ENCODE data around the gene MLEC. TPM values are rescaled to one million over a fixed set of nuclear protein-coding genes. Genes with fewer than 3 reads are reported as not detected.
A peak's percentile ranks its signal among the peaks of the same experiment; 100 is the strongest.

Gene MLEC
- total and polyA plus RNA-seq, 2 experiments from 2014 or later: 135 to 210 TPM

GRCh38 chr12:120640861-120641833, 45.8 kb upstream of the MLEC start:
- H3K4me2 ChIP-seq: peak overlapping the region; percentile 99
- H3K36me3 ChIP-seq (replicated peaks; ENCODE audit: insufficient read depth, low read depth): no peaks in the 10 kb centered on the region
- H3K9me3 ChIP-seq (ENCODE audit: low read depth): no peaks in the 10 kb centered on the region
- peak; percentile 81 for DNase-seq (ENCODE audit: low spot score)
- TF ChIP-seq CTCF (IDR thresholded peaks at IDR 0.05; ENCODE audit: poor library complexity) (no peak), EZH2phosphoT487 (IDR thresholded peaks at IDR 0.05; ENCODE audit: low read depth, severe bottlenecking, unreplicated experiment) (no peak), EZH2 (IDR thresholded peaks at IDR 0.05; ENCODE audit: borderline replicate concordance) (no peak)
- H3K27ac ChIP-seq: no peak overlapping the region
- WGBS (ENCODE audit: low lambda C conversion rate, missing lambda C conversion rate): 1% methylated on average over 64 of the region's 115 CpGs
- H3K9me2 ChIP-seq (replicated peaks; ENCODE audit: insufficient read depth): no peaks in the 10 kb centered on the region
- peaks cover 50% of the 10 kb centered on the region for H3K27me3 ChIP-seq
- H4K20me1 ChIP-seq (ENCODE audit: insufficient read depth, poor library complexity, severe bottlenecking): peaks cover 4% of the 10 kb centered on the region
- H3K4me3 ChIP-seq: peak overlapping the region; percentile 30
- H2AFZ ChIP-seq: no peak overlapping the region
- H3K79me2 ChIP-seq: no peaks in the 10 kb centered on the region
- H3K4me1 ChIP-seq (ENCODE audit: insufficient read depth): peaks cover 4% of the 10 kb centered on the region

DNA sequence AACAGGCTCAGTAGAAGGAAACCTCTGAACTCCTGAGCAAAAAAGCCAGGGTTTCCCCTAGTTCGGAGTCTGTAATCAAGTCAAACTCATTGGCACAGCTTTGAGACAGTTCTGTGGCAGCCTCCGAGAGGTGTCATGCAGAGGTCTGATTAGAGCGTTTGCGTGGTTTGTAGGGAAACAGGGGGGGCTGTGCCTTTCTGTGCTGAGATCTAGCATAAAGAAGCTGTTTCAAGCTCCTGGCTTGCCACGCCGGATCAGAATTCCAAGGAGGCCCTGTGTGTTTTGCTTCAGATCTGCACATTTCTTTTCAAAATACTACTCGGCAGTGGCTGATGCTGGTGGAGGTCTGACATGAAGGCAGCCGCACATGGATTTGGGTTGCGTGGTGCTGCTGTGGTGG, 44.8 kb upstream of the MLEC start:
- WGBS (ENCODE audit: low lambda C conversion rate, missing lambda C conversion rate): 87% methylated on average over 9 of the region's 9 CpGs
- no peaks in the 10 kb centered on the region for H3K36me3 ChIP-seq (replicated peaks; ENCODE audit: insufficient read depth, low read depth)
- H3K4me1 ChIP-seq (ENCODE audit: insufficient read depth): peaks cover 4% of the 10 kb centered on the region
- no peak overlapping the region for H3K4me2 ChIP-seq
- H3K27ac ChIP-seq: no peak overlapping the region
- peaks cover 50% of the 10 kb centered on the region for H3K27me3 ChIP-seq
- no peak for DNase-seq (ENCODE audit: low spot score)
- TF ChIP-seq CTCF (IDR thresholded peaks at IDR 0.05; ENCODE audit: poor library complexity) (no peak), EZH2phosphoT487 (IDR thresholded peaks at IDR 0.05; ENCODE audit: low read depth, severe bottlenecking, unreplicated experiment) (no peak), EZH2 (IDR thresholded peaks at IDR 0.05; ENCODE audit: borderline replicate concordance) (no peak)
- H3K9me2 ChIP-seq (replicated peaks; ENCODE audit: insufficient read depth): no peaks in the 10 kb centered on the region
- H3K79me2 ChIP-seq: no peaks in the 10 kb centered on the region
- H3K4me3 ChIP-seq: no peak overlapping the region
- no peak overlapping the region for H2AFZ ChIP-seq
- peaks cover 4% of the 10 kb centered on the region for H4K20me1 ChIP-seq (ENCODE audit: insufficient read depth, poor library complexity, severe bottlenecking)
- H3K9me3 ChIP-seq (ENCODE audit: low read depth): no peaks in the 10 kb centered on the region

DNA sequence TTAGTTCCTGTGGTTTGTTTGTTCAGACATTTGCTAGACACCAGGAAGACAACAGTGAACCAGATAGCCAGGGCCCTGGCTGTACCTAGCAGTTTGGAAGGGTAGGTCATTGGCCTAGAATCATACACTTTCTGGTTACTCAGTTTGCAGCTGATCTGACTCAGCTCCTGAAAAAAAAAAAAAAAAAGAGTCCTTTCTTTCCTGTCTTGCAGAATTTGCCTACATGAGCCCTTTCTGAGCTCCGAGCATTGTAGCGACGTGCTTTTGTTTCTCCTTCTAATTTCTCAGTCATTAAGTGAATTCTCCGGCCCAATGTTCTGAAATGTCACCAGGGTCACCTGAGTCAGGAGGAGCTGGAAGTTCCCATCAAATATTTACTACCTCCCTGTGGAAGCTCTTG, 44.1 kb upstream of the MLEC start:
- DNase-seq (ENCODE audit: low spot score): no peak
- Histone ChIP-seq H3K79me2 (no peaks in the 10 kb centered on the region), H3K27ac (no peak overlapping the region), H3K4me2 (no peak overlapping the region), H2AFZ (no peak overlapping the region), H3K4me1 (ENCODE audit: insufficient read depth) (peaks cover 4% of the 10 kb centered on the region), H3K9me3 (ENCODE audit: low read depth) (no peaks in the 10 kb centered on the region), H3K27me3 (peaks cover 50% of the 10 kb centered on the region), H3K36me3 (replicated peaks; ENCODE audit: insufficient read depth, low read depth) (no peaks in the 10 kb centered on the region), H3K4me3 (no peak overlapping the region), H4K20me1 (ENCODE audit: insufficient read depth, poor library complexity, severe bottlenecking) (peaks cover 4% of the 10 kb centered on the region), H3K9me2 (replicated peaks; ENCODE audit: insufficient read depth) (no peaks in the 10 kb centered on the region)
- 84% methylated on average over 4 of the region's 4 CpGs for WGBS (ENCODE audit: low lambda C conversion rate, missing lambda C conversion rate)
- TF ChIP-seq CTCF (IDR thresholded peaks at IDR 0.05; ENCODE audit: poor library complexity) (no peak), EZH2phosphoT487 (IDR thresholded peaks at IDR 0.05; ENCODE audit: low read depth, severe bottlenecking, unreplicated experiment) (no peak), EZH2 (IDR thresholded peaks at IDR 0.05; ENCODE audit: borderline replicate concordance) (no peak)
